HG03064 (cell line): ENCODE measurements around the gene MMP24OS.
"Not testable (repeated sequence)": the region's sequence is repeated elsewhere in the genome, so short reads cannot be mapped to it uniquely, and the experiment has no call there.

ENCODE experiments used
- ATAC-seq: cut with Tn5 transposase; IDR thresholded peaks from one replicate; pipeline ENCODE4 v1.9.1; 2021; ENCODE audit warnings: low read depth; ENCODE audit not compliant: unreplicated experiment

MMP24OS gene

DNA sequence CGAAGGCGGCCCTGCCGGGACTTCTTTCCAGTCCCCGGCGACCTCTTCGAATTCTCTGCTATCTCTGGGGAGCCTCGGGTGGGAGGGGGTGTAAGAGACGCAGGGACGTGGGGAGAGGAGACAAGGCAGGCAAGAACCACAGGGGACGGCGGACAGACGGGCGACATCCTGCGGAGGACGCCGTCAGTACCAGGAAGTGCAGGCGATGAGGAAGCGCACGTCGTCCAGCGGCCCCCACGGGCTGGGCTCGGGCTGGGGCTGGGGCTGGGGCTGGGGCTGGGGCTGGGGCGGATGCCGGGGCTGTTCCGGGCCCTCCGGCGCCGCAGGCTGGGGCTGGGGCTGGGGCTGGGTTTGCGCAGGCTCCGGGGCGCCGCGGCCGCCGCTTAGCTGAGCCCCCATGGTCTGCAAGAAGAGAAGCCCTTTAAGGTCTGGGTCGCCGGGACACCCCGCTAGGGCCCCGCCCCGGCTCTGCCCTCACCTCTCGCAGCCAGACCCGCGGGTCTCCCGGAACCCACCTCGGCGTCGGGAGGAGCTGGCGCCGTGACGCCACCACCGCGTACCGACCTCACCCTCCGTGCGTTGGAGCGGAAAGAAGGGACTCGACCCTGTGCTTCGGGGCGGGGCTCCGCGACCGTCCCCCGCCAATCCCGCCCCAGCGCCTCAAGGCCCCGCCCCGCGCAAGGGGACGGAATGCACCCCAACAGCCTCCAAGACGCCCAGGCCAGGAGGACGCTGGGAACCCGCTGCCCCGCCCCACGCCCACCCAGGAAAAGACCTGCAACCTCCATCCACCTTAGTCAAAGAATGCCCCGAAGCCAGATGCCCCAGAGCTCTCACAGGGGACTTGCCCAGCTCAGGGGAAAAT, at the start of gene MMP24OS:
Gene MMP24OS, minus strand, starts transcription at position 592 of the 865 bp plus-strand sequence. Its CDS starts 193 bp downstream, at position 399.
- ATAC-seq: peak; percentile 67

DNA sequence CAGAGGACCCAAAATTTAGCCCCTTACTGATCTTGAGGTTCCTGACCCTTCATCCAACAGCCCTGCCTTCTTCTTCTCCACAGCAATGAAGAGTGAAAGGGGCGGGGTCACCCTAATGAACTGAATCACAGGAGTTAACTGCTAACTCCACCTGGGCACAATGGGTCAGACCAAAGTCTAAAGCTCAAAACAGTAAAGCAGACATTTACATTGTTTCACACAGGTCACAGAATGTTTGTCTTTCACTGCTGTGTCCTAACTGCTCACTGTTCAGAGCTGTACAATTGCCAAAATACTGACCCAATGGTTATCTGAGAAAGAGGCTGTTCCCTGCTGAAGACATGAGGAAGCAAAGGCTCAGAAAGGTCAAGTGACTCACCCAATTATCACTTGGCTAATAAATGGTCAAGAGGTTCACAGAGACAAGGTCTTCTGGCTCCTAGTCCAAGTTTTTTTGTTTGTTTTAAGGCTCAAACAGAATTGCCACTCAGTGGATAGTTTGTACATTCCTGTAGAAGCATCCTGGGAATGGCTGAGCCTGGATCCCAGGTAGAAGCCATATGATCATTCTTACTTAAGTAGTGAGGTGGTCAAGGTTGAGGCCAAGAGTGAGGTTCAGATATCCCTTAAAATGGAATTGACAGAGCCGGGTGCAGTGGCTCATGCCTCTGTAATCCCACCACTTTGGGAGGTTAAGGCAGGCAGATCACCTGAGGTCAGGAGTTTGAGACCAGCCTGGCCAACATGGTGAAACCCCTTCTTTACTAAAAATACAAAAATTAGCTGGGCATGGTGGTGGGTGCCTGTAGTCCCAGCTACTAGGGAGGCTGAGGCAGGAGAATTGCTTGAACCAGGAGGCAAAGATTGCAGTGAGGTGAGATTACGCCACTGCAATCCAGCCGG, 49.4 kb upstream of the MMP24OS start:
- no peak for ATAC-seq

DNA sequence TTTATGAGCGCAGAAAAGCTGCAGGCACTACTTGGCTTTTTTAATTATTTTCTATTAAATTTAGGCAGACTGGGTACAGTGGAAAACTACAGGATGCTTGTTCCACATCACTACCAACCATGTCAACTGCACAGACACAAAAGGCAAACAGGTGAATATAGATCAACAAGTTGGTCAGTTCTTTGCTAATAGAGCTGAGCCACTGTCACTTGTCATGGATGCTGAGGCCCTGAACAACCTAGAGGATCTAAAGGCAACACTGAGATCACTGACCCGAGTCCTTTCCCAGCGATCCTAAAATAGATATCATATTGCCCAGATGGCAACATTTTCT, 48.8 kb upstream of the MMP24OS start:
- no peak for ATAC-seq

DNA sequence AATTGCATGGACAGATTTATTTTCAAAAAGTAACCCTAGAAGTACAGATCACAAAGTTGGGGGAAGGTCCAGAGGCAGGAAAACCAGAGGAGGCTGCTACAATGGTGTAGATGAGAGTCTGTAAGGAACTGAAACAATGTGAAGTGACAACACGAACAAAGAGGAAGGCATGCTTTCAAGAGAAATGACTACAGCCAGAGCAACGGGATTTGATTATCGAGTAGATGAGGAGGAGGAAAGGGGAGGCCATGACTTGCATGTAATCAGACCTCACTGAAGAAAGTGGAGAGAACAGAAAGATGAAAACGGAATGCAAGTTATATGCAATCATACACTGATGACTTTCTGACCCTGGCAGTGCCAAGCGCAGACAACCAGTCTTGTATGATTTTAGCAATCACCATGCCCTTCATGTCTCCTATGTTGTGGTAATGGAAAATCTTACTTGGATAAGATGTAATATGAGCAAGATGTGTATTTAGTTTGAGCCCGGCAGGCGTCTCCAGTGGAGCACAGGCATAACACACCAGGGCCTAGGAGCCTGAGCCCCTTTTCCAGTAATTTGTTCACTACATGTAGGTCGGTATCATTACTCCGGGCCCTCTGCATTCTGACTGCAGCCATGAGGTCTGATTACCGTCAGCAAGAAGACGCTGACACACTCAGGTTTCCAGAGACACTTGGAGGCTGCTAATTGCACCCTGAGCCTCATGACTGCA, 48.3 kb upstream of the MMP24OS start:
- ATAC-seq: no peak

DNA sequence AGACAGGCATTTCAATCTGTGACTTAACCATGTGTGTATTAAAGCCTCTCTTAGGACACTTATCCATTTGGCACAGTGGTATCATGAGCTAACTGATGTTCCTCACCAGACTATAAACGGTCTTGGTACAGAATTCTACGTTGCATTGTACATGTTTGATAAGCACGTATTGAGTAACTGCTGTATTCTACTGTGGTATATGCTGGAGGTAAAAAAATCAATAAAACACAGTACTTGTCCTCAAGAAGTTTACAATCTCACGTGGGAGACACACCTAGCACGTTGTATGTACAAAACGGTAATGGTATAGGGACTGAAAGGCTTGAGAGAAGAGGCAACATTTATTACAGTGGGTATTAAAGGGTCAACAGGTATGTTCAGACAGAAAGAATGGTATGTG, 47.5 kb upstream of the MMP24OS start:
- ATAC-seq: no peak

DNA sequence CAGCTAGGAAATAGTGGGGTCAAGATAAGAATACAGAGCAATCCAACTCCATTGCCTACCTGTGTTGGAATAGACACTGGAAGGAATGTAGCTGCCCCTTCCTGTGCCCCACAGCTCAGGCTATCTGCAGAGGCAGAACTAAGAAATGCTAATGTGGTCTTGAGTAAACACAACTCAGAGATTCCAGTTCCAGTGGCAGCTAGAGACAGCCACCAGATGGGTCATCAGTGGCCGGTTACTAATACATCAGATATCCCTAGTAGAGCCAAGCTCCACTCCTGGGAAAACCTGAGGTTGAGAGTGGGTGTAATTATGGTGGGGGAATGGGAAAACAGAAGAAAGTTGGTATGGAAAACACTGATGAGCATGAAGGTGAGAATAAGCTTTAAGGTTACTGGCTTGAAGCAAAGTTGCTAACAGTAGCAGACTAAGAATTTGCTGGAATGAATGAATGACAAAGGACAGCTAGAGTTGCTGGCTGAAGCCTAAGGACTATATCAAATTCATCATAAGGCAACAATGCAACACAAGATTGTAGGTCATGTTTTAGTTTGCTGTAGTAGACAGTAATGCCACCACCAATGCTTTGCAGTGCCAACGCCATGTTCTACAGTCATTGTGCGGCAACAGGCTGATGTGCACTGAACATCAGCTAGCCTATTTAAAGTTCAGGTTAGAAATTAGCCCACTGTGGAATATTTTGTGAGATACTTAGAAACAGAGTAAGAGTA, 42.6 kb upstream of the MMP24OS start:
- ATAC-seq: no peak

DNA sequence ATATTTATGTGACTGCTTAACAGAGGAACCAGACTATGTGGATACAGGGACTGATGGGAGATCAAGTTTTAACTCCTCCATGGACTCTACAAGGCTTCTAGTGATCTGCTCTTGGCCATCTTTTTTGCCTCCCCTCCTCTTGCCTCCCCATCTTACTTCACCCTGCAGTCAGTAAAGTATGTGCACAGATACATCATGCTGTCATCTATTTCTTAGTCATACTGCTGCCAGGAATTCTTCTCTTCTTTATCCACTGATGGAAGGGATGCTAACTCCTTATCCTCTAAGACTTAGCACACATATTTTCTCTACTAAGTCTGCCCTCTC, 41.9 kb upstream of the MMP24OS start:
- no peak for ATAC-seq

DNA sequence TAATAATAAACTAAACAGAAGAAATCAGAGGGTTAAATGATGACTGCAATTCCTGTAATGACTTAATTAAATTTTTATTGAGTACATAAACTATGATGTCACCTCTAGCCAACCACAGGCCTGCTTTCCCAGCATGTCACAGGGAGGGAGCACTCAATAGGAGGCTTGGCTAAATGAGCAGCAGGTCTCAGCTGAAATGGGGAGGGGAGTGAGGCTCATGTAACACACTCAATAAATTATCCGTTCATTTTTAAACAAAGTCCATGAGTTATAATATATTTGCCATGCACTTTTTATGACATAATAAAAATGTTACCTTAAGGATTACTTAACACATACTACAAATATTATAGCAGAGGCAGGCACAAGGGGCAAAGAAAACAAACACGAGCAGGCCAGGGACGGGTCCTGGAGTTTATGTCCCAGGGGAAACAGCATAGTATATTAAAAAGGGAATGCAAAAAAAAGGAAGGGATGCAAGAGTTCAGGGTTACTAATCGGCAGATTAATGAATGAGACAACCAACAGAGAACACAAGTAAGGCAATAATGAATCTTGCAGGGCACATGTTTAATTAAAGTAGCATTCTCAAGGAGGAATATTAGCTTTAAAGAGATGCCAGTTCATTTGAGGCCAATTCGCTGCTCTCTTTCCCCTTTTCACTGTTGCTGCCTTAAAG, 41.4 kb upstream of the MMP24OS start:
- ATAC-seq: no peak

DNA sequence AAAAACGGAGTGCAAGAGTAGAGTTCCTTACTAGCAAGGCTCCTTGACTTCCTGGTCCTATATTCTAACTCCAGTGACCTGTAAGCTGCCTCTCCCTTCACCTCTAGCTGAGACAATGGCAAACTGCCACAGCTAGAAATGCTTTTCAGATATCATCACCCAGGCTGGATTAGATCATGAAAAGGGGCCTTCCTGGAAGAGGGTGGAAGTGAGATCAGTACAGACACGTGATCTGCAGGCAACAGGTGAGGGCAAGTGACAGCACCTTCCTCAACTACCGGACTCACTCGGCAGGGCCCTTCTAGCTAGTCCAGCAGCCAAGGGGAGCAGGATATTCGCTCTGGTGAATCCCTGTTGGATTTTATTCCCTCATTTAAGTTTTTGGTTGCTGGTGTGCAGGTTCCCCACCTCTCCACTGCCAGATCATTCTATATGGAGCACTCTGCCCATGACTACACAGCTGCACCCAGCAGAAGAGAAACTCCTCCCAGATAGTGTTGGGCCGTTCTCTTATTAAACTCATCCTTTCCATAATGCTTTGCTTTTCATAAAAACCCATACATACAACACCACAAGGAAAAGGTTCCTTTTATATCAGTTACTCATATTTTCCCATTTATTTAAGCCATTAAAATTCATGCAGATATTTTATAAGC, 40.7 kb upstream of the MMP24OS start:
- ATAC-seq: no peak

DNA sequence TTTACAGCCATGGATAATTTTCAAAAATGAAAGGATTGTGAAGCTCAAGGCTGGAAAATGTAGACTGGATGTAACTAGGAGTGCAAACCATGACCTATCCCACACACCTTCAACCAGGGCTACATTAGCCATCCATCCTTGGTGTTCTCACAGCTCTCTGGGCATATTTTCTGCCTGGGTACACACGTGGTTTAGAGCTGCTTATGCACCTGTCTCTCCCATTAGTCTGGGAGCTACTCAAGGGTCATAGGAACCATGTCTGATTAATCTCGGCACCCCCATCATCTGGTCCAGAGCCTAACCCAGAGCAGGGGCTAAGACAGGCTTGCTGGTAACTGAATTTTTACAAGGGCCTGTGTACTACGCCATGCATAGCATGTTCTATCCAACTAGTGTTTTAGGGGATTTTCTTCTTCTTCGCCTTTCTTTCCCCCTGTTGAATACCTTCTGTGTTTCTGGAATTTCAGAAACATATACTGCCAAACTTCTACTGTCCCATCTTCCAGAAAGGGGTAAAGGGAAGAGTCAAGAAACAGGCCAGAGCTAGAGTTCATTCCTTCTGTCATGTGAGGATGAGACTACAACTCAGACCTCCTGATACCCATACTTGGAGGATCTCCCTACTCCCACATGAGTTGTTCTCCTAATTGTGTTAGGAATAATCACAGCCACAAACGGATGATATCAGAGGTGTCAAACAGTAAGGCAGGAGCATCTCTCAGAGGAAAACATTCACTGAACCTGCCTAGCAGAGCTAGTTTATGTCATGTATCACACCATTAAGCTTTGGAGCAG, 39.7 kb upstream of the MMP24OS start:
- no peak for ATAC-seq

DNA sequence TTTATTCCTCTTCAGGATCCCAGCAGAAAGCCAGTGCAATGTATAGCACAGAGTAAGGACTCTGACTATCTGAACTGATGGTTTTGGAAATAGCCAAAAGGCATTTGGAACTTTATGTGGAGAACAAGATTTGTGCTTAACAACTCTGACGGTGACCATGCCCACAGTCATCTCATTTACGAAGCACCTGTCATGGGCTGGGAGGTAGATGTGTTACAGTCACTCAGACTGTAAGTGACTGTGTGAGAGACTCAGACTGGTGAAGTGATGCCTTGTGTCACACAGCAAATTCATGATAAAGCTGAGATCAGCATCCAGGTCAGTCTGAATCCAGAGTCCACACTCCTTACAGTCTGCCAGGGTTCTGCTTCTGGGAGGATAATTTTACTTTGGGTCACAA, 38.2 kb upstream of the MMP24OS start:
- ATAC-seq: no peak

DNA sequence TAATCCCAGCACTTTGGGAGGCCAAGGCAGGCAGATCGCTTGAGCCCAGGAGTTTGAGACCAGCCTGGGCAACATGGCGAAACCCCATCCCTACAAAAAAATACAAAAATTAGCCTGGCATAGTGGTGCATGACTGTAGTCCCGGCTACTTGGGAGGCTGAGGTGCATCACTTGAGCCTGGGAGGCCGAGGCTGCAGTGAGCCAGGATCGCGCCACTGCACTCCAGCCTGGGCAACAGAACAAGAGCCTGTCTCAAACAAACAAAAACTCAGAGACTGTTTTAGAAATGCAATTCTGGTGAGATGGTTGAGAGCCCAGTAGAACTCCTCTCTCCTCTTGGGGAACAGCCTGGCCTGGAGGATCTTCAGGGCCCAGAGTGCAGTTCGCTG, 37.7 kb upstream of the MMP24OS start:
- not testable (repeated sequence) for ATAC-seq

DNA sequence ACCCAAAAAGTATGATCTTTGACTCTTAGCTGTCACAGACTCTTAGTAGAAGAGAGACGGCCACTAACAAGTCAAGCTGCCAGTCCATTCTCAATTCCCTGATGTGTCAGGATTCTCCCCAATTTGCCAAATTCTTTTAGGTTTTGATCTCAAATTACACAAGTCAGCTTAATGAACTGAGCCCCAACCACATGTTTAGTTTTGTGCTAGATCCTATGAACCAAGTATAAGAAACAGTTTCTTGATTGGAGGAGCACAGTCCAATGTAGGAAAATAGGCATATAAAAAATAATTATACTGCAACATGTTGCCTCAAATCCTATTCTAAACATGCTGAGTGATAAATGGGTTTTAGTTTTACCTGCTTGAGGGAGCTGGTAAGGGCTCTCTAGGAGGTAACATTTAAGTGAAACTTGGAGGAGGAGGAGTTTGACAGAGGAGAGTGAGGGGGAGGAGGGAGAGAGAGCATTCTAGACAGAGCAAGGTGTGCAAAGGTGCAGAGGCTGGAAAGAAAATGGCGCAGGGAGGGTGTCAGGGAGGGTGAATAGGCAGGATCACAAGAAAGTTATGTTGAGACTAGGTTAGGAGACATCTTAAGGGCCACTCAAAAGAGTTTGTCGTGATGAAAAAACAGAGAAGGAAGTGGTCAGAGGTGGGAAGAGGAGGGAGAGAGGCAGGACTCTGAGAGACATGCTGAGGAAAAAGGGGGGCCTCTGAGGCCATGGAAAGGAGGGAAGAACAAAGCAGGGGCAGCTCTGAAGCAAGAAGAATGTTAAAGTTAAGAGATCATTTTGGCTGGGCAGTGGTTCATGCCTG, 37.1 kb upstream of the MMP24OS start:
- no peak for ATAC-seq

DNA sequence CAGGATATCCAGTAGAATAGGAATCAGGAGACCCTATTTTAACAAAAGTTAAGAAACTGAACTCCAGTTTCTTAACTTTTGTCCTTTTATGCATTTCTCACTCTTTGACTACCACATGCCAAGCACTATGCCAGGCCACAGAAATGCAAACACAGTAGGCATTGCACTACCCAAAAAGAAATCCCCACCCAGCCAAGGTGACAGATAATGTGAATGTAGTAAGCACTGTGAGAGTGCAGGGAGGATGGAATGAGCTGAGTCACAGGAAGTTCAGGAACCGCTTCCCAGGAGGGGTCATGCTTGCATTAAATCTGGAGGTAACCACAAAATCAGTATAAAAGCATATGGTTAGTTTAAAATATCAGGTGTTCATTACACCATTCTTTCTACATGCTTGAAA, 34.4 kb upstream of the MMP24OS start:
- no peak for ATAC-seq

DNA sequence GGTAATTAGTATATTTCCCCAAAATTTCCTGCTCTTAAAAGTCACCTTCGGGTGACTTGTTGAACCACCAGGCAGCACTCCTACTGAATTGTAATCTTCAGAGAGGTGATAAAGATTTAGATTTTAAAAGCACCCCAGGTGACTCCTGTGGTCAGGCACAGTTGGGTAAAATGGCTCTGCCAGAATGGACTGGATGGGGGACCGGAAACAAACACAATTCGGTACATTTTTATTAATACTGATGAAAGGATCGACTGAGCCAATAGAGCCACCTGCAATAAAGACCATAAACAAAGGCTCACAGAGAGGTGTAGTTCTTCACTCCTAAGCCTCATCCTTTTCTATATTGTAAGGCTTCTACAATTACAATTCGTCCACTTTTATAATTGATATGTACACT, 33.9 kb upstream of the MMP24OS start:
- no peak for ATAC-seq

DNA sequence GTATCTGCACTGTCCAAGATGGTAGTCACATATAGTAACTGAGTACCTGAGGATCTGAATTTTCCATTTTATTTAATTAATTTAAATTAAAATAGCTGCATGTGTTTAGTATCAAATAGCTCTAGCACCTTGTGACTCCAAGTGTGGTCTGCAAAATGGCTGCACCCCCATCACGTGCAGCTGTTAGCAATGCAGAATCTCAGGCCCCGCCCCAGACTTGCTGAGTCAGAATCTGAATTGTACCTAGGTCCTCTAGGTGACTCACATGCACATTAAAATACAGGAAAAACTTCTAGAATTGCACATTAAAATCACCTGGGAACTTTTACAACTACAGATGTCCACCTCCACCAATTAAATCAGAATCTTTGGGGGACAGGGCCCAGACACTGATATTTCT, 33.5 kb upstream of the MMP24OS start:
- no peak for ATAC-seq

DNA sequence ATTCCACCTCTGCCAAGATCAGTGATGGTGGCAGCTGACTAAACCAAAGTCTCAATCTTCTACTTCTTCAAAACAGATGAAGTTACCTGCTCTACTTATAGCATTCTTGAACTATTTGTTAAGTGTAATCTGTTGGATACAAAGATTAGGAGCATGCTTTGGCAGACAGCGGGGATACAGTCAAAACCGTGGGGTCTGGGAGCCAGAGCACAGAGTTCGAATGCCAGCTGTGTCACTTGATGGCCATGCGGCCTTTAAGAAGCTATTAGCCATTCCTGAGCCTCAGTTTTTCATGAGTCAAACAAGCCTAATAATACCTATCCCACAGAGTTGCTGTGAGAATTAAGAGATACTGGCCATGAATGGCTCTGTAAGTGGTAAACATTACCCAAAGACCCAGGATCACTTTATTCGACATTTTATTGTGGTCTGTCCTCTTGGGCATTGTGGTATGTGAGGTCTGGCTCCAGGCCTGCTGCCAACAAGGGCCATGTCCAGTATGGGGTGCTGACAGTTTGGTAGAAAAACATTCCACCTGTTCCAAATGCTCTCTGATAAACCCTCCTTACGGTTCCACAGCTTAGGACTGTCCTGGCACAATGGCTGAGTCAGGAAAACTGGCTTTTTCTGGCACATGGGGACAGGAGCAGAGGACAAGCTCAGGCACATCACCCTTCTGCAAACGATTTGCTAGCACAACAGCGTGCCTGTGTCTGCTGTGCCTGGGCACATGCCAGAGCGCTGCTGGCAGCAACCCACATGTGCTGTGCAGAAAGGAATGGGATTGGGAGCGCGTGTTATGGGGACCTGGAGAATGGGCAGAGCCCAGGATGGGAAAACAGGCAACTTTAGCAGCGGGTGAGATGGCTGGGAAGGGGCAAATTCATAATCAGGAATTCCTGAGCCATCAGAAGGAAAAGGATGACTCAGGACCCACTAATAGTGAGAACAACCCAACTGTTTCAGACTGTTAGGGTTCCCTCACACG, 30.0 kb upstream of the MMP24OS start:
- ATAC-seq: no peak
